NOMO-1 treated with dmso at 0.1 percent for 144 hours (cell line): ENCODE measurements around the gene PLXNC1.

Source experiments
- DNase-seq: peaks from one replicate; lab custom pipeline; 2025; ENCODE audit not compliant: unreplicated experiment; lab: John Stamatoyannopoulos, UW

Gene PLXNC1

DNA sequence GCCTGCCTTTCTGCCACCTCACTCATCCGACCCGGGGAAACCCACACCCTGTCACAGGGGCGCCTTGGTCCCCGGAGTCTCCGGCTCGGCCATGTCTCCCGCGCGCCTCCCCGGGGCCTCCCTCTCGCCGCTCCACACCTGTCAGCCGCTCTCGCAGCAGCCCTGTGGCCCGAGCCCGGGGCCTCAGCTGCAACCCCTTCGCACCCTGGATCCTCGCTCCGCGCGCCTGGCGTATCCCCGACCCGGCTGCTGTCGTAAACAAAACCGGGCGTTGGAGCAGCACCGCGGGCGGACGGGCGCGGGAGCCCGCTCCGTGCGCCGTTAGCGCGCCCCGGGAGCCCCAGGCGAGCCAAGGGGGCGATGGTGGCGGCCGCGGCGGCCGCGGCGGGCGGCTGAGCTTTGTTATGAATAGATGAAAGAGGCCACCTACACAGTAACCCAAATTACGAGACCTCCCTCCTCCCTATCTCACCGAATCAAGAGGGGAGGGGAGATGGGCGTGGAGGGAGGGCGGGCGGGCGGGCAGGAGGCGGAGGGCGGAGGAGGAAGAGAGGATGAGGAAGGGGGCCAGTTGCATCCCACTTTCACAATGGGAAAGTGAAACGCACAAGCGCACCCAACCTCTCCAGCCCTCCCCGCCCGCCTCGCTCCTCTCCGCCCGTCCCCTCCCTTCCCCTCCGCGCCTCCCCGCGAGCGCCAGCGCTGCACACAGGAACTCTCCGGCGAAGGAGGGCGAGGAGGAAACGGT lies at the start of gene PLXNC1:
Gene PLXNC1 (plus strand): TSS at position 587 of the 748 bp plus-strand sequence. CDS start 395 bp downstream, outside the sequence.
- peak; percentile 69 for DNase-seq

DNA sequence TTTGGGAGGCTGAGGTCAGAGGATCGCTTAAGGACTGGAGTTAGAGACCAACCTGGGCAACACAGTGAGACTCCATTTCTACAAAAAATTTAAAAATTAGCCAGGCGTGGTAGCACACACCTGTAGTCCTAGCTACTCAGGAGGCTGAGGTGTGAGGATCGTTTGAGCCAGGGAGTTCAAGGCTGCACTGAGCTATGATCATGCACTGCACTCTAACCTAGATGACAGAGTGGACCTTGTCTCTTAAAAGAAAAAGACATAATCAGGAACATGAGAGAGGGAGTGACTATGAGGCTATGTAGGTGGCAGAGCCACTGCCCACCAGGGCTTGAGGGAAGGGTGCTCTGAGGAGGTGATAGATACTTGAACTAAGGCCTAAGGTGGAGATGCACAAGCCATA lies 49.2 kb upstream of the PLXNC1 start:
- DNase-seq = no peak

DNA sequence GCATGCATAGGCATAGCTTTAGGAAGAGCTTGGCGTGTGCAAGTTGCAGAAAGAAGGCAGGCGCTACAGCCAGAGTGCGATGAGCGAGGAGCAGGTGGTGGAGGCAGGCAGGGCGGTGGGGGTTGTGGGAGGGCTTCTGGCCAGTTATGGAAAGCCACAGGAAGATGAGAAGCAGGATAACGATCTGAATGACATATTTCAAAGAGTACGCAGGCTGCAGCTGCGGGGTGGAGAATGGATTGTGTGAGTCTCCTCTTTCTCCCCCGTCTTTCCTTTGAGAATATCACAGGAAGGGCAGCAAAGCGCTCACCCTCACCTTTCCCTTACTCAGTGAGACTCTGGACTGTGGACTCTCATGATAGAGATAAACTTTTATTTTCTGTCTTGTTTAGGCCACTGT lies 48.7 kb upstream of the PLXNC1 start:
- DNase-seq = no peak

DNA sequence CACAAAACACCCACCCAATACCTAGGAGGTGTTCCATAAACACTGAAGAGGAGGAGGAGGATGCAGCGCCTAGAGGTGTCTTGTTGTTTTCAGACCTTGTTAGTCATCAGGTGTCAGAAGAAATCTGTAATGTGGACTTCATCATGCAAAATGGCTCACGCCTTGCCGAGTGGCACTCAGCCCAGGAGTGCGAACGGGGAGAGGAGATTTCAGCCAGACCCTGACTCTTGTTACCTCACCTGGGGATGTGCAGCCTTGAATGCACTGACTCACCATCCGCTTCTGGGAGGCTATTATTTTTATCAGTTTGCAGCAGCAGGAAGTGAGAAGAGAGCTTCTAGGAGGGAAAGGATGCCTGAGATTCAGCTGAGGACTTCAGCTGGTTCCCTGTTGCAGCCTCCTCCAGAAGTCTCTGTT lies 48.2 kb upstream of the PLXNC1 start:
- DNase-seq = no peak

DNA sequence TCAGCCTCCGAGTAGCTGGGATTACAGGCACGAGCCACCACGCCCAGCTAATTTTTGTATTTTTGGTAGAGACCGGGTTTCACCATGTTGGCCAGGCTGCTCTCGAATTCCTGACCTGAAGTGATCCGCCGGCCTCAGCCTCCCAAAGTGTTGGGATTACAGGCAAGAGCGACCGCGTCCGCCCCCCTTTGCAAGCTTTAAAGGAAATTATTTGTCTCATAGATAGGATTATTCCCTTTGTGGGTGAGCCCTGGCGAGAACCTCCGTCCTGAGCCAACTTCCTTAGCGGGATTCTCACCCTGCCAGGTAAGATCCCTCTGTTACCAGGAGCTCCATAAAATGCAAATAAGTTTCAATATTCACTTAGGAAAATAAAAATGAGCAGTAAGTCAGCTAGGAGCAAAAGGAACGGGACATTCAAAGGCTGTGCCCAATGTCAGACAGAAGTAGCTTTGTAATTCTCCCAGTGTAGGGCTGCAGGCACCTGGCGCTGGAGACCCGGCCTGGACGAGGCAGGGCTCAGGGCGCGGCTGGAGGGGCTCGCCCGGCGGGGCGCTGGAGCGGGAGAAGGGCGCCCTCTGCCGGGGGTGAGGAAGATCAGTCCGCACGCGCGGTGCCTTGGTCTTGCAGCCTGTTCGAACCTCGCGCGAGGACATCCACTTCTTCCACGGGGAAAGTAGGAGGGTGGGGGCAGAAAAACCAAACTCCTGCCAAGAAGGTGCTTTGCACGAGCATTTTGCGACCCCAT lies 47.2 kb upstream of the PLXNC1 start:
- peak; percentile 54 for DNase-seq

DNA sequence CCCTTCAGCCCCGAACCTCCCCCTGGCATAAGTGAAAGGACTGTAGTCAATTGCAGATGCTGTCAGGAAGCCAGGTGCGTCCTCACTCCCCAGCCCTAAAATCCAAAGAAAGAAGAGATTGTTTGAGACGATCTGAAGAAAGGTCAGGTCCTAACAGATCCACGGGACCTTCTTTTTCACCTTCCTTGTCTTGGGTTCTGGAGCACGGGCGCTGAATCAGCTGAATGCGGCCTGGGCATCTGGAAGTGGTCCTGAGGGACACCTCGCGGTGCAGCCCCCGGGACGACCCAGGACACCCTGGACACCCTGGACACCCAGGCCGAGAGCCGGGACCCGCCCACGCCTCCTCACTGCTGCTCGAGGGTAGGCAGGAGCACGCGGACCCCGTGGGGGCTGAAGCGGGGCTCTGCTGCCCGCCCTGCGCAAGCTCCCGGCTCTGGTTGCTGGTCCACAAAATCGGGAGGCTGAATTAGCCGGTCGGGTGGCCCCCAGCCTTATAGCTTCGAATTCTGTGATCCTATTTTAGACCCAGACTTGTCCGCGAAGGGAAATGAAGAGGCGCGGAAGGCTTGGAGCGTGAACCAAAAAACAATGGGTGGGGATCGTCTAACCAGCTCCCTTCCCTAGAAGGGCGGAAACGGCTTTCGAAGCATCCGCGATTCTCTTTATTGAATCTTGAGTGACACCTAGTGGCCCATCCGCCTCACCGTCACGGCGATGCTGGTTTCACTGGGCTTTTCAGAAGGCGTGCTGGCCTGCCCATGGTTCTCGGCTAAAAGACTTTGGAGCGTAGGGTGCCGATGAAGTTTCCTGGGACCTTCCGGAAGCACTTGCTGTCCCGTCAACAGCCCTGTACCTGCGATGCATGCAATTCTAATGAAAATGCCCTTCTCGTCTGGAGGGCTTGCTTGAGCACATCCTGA lies 46.4 kb upstream of the PLXNC1 start:
- DNase-seq = peak; percentile 53

DNA sequence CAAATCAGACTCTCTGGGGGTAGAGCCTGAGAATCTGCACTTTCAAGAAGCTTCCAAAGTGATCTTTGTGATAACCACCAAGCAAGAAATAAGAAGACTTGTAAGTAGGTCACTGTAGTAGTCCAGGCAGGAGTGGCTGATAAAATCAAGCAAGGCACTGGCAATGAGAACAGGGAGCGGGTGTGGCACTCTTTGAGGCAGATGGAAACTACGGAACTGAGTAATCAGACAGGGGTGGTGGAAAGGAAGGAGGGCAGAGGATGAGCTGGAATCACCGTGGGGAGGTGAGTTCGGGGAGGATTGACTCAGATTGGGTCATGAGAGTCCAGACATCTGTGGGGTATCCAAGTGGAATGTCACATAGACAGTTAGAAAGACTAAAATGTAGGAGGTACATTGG lies 44.4 kb upstream of the PLXNC1 start:
- no peak for DNase-seq

DNA sequence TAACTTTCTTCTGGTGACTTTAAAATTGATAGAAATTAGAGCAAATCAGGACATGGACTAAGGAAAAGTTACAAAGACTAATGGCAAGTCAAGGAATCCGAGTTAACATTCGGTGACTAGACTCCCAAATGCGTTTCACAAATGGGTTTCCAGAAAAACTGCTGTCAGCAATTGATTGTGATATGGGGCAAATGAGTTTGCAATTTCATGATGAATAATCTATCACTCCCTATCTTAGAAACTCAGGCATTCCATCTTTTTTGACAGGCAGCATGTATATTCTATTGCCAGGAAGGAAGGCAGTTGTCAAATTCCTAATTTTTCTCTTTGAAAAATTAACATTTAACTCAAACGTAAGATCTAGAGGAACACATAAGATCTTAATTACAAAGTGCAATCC lies 40.5 kb upstream of the PLXNC1 start:
- no peak for DNase-seq

DNA sequence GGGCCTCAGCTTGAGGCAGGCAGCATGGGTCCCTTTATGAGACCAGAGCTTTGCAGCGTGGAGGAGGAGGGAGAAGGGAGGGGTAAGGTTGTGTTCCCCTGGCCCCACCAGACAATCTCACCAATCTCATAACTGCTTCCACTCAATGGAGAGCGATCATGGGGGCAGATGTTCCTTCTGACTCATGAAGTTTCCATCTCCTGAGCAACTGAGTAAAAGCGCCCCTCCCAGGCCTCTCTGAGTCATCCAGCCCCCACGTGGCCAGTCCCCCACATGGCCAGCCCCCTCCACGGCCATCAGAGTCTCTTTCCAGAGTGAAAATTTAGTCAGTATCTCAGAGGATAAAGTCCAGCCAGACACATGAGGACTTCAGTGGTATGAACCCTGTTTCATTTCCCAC lies 39.2 kb upstream of the PLXNC1 start:
- no peak for DNase-seq

DNA sequence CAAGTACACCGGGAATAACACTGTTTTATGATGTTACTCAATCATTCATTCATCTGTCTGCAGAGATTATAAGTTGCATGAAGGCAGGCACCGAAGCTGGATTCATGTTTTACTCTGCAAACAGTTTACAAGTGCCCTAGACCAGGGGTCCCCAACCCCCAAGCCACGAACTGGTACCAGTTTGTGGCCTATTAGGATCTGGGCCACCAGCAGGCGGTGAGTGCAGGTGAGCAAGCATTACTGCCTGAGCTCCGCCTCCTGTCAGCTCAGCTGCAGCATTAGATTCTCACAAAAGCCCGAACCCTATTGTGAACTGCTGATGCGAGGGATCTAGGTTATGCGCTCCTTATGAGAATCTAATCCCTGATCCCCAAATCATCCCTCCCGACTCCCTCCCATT lies 38.1 kb upstream of the PLXNC1 start:
- no peak for DNase-seq

DNA sequence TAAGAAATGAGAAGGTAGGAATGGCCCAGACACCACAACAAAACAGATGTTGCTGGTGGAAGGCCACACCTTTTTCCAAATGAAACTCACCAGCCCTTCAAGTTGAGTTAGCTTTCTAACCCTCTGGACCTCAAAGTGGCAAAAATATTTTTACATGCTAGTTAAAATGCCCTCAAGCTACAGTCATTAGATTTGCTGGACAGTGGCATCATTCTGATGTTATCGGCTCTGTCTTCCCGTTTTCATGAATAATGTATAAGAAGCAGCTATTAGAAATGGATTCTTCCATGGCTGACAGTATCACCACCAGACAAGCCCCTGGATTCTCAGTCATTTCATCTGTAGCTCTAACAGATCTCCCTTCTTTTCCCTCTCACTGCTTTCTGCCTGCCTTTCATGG lies 37.1 kb upstream of the PLXNC1 start:
- DNase-seq = no peak

DNA sequence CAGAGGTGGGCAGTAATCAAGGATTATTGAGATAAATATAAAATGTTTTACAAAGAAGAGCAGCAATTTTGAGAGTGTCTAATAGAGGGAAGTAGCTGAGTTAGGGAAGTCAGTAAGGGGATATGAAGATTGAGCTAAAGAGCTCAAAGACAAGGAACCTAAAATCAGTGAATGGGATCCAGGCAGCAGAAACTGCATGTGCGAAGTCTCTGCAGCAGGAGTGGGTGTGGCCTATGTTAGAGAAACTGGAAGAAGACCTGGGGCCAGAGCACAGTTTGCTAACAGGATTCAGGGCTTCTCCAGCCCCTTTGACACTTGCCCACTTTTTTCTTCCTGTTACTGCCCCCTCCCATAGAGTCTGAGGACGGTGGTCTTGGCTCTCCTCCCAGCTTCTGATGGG lies 36.3 kb upstream of the PLXNC1 start:
- peak; percentile 84 for DNase-seq

DNA sequence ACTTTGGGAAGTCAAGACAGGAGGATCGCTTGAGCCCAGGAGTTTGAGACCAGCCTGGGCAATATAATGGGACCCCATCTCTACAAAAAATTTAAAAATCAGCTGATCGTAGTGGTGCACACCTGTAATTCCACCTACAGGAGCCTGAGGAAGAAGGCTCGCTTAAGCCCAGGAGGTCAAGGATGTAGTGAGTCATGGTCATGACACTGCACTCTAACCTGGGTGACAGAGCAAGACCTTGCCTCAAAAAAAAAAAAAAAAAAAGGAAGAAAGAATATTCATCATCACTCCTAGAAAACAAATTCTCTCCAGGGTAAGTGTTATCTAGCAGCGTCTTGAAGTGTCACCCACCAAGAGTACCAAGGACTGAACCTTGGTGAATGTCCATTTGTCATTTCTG lies 34.2 kb upstream of the PLXNC1 start:
- DNase-seq = no peak

DNA sequence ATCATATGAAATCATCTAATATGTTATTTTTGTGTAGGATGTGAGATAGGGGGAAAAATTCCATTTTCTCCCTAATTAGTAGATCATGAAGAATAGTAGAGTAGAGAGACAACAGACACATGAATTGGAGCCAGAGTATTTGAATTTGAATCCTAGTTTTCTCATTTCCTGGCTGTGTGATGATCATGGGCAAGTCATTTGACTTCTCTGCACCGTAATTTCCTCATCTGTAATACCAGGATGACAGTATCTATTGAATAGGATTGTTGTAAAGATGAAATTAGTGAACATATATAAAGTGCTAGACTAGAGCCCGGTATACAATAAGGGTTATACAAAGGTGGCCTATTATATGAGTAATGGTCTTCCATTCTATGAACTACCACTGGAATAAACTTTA lies 32.2 kb upstream of the PLXNC1 start:
- no peak for DNase-seq

DNA sequence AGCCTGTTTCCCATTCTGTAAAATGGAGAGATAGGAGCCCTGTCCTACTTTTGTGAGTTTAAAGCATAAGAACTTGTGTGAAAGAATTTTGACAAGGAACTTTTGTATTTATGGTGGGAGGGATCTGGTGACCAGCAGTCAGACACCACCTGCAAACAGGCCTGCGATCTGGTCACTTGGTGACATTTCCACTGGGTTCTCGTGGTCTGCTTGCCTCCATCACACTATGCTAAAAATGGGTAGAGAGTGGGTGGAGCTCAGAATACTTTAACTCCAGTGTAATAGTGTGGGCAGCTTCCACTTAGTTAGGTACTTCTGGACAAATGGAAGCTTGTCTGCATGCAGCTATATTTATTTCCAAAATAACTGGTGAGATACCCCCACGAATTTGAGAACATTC lies 26.5 kb upstream of the PLXNC1 start:
- no peak for DNase-seq

DNA sequence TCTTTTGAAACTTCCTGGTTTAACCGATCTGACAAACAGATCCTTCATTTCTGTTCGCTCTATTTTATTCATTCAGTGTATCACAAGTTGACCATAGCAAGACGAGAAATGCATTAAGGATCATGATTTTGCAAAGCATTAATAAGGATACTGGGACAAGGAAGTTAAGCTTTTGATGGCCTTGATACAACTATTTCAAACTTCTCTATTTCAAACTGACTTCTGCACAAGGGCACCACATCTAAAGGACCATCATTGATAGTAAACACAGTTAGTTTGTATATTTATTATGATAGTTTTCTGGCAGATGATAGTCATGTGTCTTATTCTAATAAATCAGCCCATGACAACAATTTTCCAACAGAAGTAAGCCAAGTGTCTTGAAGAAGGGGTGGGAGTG lies 25.8 kb upstream of the PLXNC1 start:
- DNase-seq = no peak

DNA sequence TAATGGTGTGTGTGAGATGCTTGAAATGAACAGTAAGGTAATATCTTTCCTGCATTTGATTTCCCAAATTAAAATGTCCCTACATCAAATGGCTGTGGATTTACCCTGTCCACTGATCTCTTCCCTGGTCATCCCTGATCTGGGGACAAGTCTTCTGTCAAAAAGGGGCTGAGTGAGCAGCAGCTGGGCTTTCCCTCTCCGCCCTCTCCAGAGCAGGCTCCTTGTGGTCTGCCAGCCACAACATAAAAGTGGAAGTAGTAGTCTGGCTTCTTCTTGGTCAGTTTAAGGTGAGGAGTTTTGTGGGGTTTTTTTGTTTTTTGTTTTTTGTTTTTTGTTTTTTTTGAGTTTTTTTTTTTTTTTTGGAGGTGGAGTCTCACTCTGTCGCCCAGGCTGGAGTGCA lies 25.2 kb upstream of the PLXNC1 start:
- DNase-seq = peak; percentile 78

DNA sequence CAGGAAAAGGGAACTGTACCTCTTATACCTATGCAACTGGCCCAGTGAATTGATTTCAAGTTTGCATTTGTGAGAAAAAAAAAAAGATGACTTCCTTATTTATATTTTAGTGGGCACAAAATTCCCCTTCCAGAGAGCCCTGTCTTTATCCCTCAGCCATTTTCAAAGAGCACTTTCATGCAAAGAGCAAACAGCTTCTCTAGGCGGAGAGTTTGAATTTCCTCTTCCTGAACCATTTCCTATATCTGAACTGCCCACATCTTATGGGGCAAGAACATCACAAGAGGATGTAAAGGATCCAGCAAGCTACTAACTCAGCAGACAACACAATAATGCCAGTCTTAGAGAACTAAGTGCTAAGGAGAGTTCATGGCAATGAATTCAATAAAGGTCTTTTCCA lies 22.3 kb upstream of the PLXNC1 start:
- DNase-seq = peak; percentile 64

DNA sequence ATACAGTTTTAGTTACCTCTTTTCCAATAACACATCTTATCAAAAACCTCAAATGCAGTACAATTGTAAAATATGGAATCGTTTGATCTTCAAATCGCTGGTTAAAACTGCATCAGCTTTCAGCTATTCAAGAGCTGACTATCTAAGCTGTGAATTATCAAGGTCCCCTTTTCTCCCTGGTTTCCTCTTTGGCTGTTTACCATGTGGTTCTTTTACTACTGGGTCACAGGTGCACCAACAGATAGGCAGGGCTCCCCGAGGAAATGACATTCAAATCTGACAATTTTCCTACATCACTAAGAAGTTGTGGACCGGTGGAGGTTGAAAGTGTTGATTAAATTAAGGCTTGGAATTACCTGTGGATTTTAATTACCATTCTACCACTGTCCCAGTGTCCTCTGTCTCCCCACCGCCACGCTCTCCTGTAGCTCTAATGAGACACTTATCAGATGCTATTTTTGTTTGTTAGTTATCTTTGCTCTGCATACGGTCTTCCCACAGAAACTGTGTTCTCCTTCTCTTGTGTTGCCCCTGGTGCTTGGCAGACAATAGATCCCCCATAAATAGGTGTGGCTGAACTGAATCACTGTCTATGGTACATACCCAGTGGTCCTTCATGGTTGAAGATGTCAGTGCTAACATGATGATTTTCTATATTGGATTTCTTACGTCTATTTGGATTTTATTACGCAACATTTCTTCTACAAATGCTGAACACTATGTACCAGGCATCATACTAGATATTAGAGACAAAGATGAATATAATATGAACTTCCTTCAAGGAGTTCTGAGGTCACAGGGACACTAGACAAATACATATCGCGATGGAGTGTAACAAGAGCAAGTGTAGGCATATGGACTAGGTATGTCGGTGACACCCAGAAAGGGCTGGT lies 20.9 kb upstream of the PLXNC1 start:
- DNase-seq = no peak

DNA sequence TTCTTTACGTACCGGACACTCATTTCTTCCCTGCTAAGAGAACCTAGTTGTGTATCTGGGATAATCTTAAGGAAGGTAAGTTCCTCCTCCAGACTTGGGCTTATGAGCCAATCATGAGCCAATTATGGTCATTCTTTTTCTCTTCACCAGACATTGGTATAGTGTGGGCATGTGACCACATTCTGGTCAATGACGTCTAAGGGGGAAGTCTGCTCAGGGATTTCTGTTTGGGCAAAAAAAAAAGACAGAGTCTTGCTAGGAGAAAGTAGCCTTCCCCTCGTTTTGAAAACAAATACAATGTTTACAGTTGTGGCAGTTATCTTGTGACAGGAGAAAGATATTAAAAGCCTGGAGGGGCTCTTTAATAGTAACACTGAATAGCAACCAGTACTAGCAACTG lies 20.1 kb upstream of the PLXNC1 start:
- DNase-seq = no peak
